Neural crest cell (in vitro differentiated cells): ENCODE data around the gene DOC2A. TPM values are rescaled to one million over a fixed set of nuclear protein-coding genes. Genes with fewer than 3 reads are reported as not detected.

Source experiments
- DNase-seq: peaks from one replicate; pipeline ENCODE4 v3.0.0; 2021; ENCODE audit warnings: low read depth, mixed read lengths, low spot score
- H3K27ac Mint-ChIP-seq: one replicate; pipeline ENCODE4 v1.8.0; 2021; ENCODE audit warnings: mild to moderate bottlenecking, mixed read lengths; ENCODE audit not compliant: unreplicated experiment
- H3K27me3 Mint-ChIP-seq: 2 replicates; pipeline ENCODE4 v1.8.0; 2021; ENCODE audit warnings: low read depth, mild to moderate bottlenecking, mixed read lengths
- H3K36me3 Mint-ChIP-seq: 2 replicates; pipeline ENCODE4 v1.8.0; 2021; ENCODE audit warnings: low read depth, mild to moderate bottlenecking, mixed read lengths
- H3K4me1 Mint-ChIP-seq: 2 replicates; pipeline ENCODE4 v1.8.0; 2021; ENCODE audit warnings: mixed read lengths
- H3K4me3 Mint-ChIP-seq: one replicate; pipeline ENCODE4 v1.8.0; 2021; ENCODE audit warnings: mild to moderate bottlenecking, mixed read lengths
- H3K9me3 Mint-ChIP-seq: 2 replicates; pipeline ENCODE4 v1.8.0; 2021; ENCODE audit warnings: mixed read lengths
- CTCF ChIP-seq: fragments of 200-600 bp; sonication (generic); conservative IDR thresholded peaks from 2 replicates; pipeline ENCODE4 v1.5.0; 2021; ENCODE audit warnings: antibody characterized with exemption, mild to moderate bottlenecking
- total RNA-seq: library from RNA; stranded (reverse); gene quantifications from 2 replicates; pipeline ENCODE4 v1.2.1, GENCODE V29; 2021

DOC2A gene
- total RNA-seq, 1 donor from 2014 or later: 5.7 TPM

- no peak for DNase-seq
- TF ChIP-seq CTCF: no peak
- H3K9me3 Mint-ChIP-seq: no peaks in the 10 kb centered on the region
- H3K27me3 Mint-ChIP-seq: peaks cover 52% of the 10 kb centered on the region
- H3K4me3 Mint-ChIP-seq: peak within 1 kb of the TSS; percentile 89
- H3K27ac Mint-ChIP-seq: no peak within 1 kb of the TSS
- H3K4me1 Mint-ChIP-seq: peaks cover 20% of the 10 kb centered on the region
- no peaks in the 10 kb centered on the region for H3K36me3 Mint-ChIP-seq
These were observed 20.1 kb upstream of the DOC2A start, which contains the start of gene TLCD3B for GRCh38 chr16:30030841-30031413. Gene TLCD3B (minus strand): TSS chr16:30031271. CDS start chr16:30030527, 744 bp downstream.

- no peaks in the 10 kb centered on the region for H3K9me3 Mint-ChIP-seq
- H3K36me3 Mint-ChIP-seq: no peaks in the 10 kb centered on the region
- H3K27ac Mint-ChIP-seq: no peak overlapping the region
- no peak for TF ChIP-seq CTCF
- peak overlapping the region; percentile 77 for H3K4me3 Mint-ChIP-seq
- DNase-seq: no peak
- H3K27me3 Mint-ChIP-seq: peaks cover 46% of the 10 kb centered on the region
- H3K4me1 Mint-ChIP-seq: peaks cover 20% of the 10 kb centered on the region
These were observed 19.3 kb upstream of the DOC2A start for GRCh38 chr16:30030011-30030685.

GRCh38 chr16:30028438-30029076 lies 17.7 kb upstream of the DOC2A start:
- H3K36me3 Mint-ChIP-seq: no peaks in the 10 kb centered on the region
- H3K27ac Mint-ChIP-seq: no peak overlapping the region
- H3K4me3 Mint-ChIP-seq: no peak overlapping the region
- TF ChIP-seq CTCF: no peak
- DNase-seq: no peak
- peaks cover 40% of the 10 kb centered on the region for H3K27me3 Mint-ChIP-seq
- H3K9me3 Mint-ChIP-seq: no peaks in the 10 kb centered on the region
- H3K4me1 Mint-ChIP-seq: peaks cover 20% of the 10 kb centered on the region

DNA sequence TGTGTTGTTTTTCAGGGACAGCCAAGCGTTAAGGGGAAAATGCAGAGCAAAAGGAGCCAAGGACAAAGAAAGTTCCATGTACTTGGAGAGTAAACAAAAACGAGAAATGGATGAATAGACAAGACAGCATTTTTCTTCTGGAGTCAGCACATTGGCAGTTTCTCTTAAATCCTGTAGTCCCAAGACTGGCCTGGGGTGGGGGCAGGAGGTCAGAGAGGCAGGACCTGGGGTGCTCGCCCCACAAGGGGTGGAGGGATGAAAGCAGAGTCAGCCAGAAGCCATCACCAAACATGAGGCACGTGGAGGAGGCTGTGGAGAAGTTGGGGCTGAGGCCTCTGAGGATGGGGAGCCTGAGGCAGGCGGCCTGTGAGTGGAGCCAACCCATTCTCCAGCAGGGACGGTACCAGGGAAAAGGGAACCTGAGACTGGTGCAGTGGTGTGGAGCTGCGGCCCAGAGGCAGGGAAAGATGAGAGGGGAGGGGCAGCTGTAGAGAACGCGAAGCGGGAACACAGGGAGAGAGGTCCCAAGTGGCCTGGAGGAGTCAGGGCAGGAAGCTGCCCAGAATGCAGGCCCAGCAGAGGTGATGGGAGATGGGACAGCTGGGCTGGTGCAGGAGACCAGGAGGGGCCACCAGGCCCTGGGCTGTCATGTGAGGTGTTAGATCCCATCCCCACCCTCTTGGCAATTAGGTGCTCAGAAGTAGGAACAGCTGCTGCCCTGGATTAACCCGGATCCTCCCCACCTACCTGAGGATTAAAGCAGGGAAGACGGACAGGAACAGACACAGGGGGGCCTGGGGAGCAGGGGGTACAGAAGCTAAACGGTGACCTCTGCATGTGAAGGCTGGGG lies 17.0 kb upstream of the DOC2A start:
- Mint-ChIP-seq H3K27me3 (peaks cover 40% of the 10 kb centered on the region), H3K36me3 (no peaks in the 10 kb centered on the region), H3K4me1 (peaks cover 20% of the 10 kb centered on the region), H3K9me3 (no peaks in the 10 kb centered on the region), H3K27ac (no peak overlapping the region), H3K4me3 (peak overlapping the region; percentile 47)
- no peak for DNase-seq
- TF ChIP-seq CTCF: no peak

DNA sequence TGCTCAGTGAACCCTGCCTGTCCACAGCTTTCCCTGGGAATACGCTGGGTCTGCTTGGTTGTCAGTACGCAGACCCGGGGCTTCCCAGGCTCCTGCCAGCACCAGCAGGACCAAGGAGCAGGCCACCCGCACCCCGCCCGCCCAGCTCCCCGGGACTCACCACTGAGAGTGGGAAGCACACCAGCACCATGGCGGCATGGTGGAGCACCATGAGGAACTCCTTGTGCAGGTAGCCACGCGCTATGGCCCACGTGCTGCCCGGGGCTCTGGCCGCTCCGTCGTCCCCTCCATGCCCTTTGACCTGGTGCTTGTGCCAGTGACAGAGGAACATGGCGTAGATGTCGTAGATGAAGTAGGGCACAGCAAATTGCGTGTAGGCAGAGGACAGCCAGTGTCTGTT lies 15.6 kb upstream of the DOC2A start:
- Mint-ChIP-seq H3K4me1 (peaks cover 11% of the 10 kb centered on the region), H3K27ac (no peak overlapping the region), H3K9me3 (no peaks in the 10 kb centered on the region), H3K27me3 (peaks cover 33% of the 10 kb centered on the region), H3K36me3 (no peaks in the 10 kb centered on the region), H3K4me3 (no peak overlapping the region)
- no peak for DNase-seq
- TF ChIP-seq CTCF: no peak
